Mesodermal cell (in vitro differentiated cells): ENCODE data around the gene ORAI2. TPM values are rescaled to one million over a fixed set of nuclear protein-coding genes. Genes with fewer than 3 reads are reported as not detected.

Experiments
- H3K27ac ChIP-seq: 2 replicates; pipeline ENCODE4 v1.7.0; 2013; ENCODE audit warnings: mild to moderate bottlenecking, low read depth, low read length, moderate library complexity; ENCODE audit not compliant: severe bottlenecking
- H3K36me3 ChIP-seq: 2 replicates; pipeline ENCODE4 v1.7.1; 2013; ENCODE audit warnings: mild to moderate bottlenecking, low read length, moderate library complexity; ENCODE audit not compliant: control insufficient read depth, insufficient read depth
- H3K4me1 ChIP-seq: one replicate; pipeline ENCODE4 v1.7.1; 2013; ENCODE audit warnings: mild to moderate bottlenecking, low read length; ENCODE audit not compliant: insufficient read depth, control insufficient read depth, poor library complexity, severe bottlenecking
- H3K4me3 ChIP-seq: 2 replicates; pipeline ENCODE4 v1.7.0; 2013; ENCODE audit warnings: low read length, control low read depth, mild to moderate bottlenecking; ENCODE audit not compliant: insufficient read depth, poor library complexity, severe bottlenecking; ENCODE audit errors: extremely low read depth
- H3K9me3 ChIP-seq: 2 replicates; pipeline ENCODE4 v1.7.1; 2013; ENCODE audit warnings: mild to moderate bottlenecking, low read length, moderate library complexity; ENCODE audit not compliant: control insufficient read depth
- WGBS, 2 experiments: methylation state at CpG; one replicate each; pipeline ENCODE4 v1.1.5; 2013; ENCODE audit warnings: missing lambda C conversion rate in 2 of 2; ENCODE audit not compliant: insufficient coverage in 2 of 2; 5-methylcytosine and 5-hydroxymethylcytosine counted together
- polyA plus RNA-seq, 2 experiments: library from polyadenylated mRNA; stranded (reverse); fragments of 50-300 nt; gene quantifications; one replicate each; pipeline ENCODE4 v1.2.3, GENCODE V29; 2013

Gene ORAI2
- polyA plus RNA-seq (2013, experiment 1 of 2), result 42.3 TPM
- 36.6 TPM for polyA plus RNA-seq (2013, experiment 2 of 2)

GRCh38 chr7:102433219-102434038, at the start of gene ORAI2:
Gene ORAI2 (plus strand): TSS chr7:102433575. CDS start chr7:102438957, 5,382 bp downstream.
- no peaks in the 10 kb centered on the region for H3K9me3 ChIP-seq
- H3K36me3 ChIP-seq, result peaks cover 25% of the 10 kb centered on the region
- WGBS, 2 experiments, result 1 to 2% methylated on average over 26 to 56 of the region's 90 CpGs
- H3K4me3 ChIP-seq, result peak within 1 kb of the TSS; percentile 70
- H3K4me1 ChIP-seq, result peaks cover 15% of the 10 kb centered on the region
- peak within 1 kb of the TSS; percentile 69 for H3K27ac ChIP-seq

- H3K27ac ChIP-seq, result no peak overlapping the region
- WGBS, 2 experiments, result 95 to 96% methylated on average over 6 of the region's 6 CpGs
- H3K4me3 ChIP-seq, result no peak overlapping the region
- H3K36me3 ChIP-seq, result peaks cover 41% of the 10 kb centered on the region
- H3K9me3 ChIP-seq, result no peaks in the 10 kb centered on the region
- no peaks in the 10 kb centered on the region for H3K4me1 ChIP-seq
These were observed 46.3 kb upstream of the ORAI2 start for GRCh38 chr7:102387064-102387463.

- no peak overlapping the region for H3K4me3 ChIP-seq
- WGBS, 2 experiments, result no CpG with 5 or more reads among the region's 3 CpGs
- peaks cover 12% of the 10 kb centered on the region for H3K4me1 ChIP-seq
- no peak overlapping the region for H3K27ac ChIP-seq
- no peaks in the 10 kb centered on the region for H3K9me3 ChIP-seq
- H3K36me3 ChIP-seq, result peaks cover 51% of the 10 kb centered on the region
These were observed 43.6 kb upstream of the ORAI2 start for GRCh38 chr7:102389810-102390209.

- WGBS, 2 experiments, result 51 to 63% methylated on average over 5 of the region's 12 CpGs
- H3K9me3 ChIP-seq, result no peaks in the 10 kb centered on the region
- peaks cover 42% of the 10 kb centered on the region for H3K36me3 ChIP-seq
- H3K4me1 ChIP-seq, result peaks cover 18% of the 10 kb centered on the region
- H3K4me3 ChIP-seq, result no peak overlapping the region
- H3K27ac ChIP-seq, result no peak overlapping the region
These were observed 42.5 kb upstream of the ORAI2 start for GRCh38 chr7:102390697-102391484.

- Histone ChIP-seq H3K27ac (no peak overlapping the region), H3K4me1 (peaks cover 21% of the 10 kb centered on the region), H3K36me3 (peaks cover 29% of the 10 kb centered on the region), H3K9me3 (no peaks in the 10 kb centered on the region), H3K4me3 (no peak overlapping the region)
- 100% methylated on average over 1 of the region's 1 CpG for WGBS, 2 experiments
These were observed 41.0 kb upstream of the ORAI2 start for GRCh38 chr7:102392330-102392729.

- peak overlapping the region; percentile 53 for H3K27ac ChIP-seq
- H3K4me3 ChIP-seq, result no peak overlapping the region
- peaks cover 40% of the 10 kb centered on the region for H3K36me3 ChIP-seq
- WGBS, 2 experiments, result 85 to 94% methylated on average over 7 to 9 of the region's 9 CpGs
- peaks cover 21% of the 10 kb centered on the region for H3K4me1 ChIP-seq
- H3K9me3 ChIP-seq, result no peaks in the 10 kb centered on the region
These were observed 39.9 kb upstream of the ORAI2 start for GRCh38 chr7:102393467-102393866.

GRCh38 chr7:102395592-102395872, 37.8 kb upstream of the ORAI2 start:
- Histone ChIP-seq H3K4me1 (peaks cover 21% of the 10 kb centered on the region), H3K4me3 (peak overlapping the region; percentile 80), H3K9me3 (no peaks in the 10 kb centered on the region), H3K36me3 (peaks cover 55% of the 10 kb centered on the region), H3K27ac (peak overlapping the region; percentile 97)
- 20 to 22% methylated on average over 6 to 9 of the region's 9 CpGs for WGBS, 2 experiments

GRCh38 chr7:102395873-102396709, 37.3 kb upstream of the ORAI2 start, which contains the start of gene PRKRIP1:
Gene PRKRIP1 (plus strand): TSS chr7:102396363. CDS start chr7:102396412, 49 bp downstream.
- Histone ChIP-seq H3K27ac (peak within 1 kb of the TSS; percentile 97), H3K4me3 (peak within 1 kb of the TSS; percentile 80), H3K36me3 (peaks cover 59% of the 10 kb centered on the region), H3K9me3 (no peaks in the 10 kb centered on the region), H3K4me1 (peaks cover 21% of the 10 kb centered on the region)
- 0 to 1% methylated on average over 49 to 53 of the region's 59 CpGs for WGBS, 2 experiments

GRCh38 chr7:102396710-102397019, 36.7 kb upstream of the ORAI2 start:
- H3K36me3 ChIP-seq, result peaks cover 59% of the 10 kb centered on the region
- 0 to 3% methylated on average over 4 of the region's 12 CpGs for WGBS, 2 experiments
- H3K9me3 ChIP-seq, result no peaks in the 10 kb centered on the region
- peak overlapping the region; percentile 97 for H3K27ac ChIP-seq
- H3K4me3 ChIP-seq, result peak overlapping the region; percentile 80
- peaks cover 21% of the 10 kb centered on the region for H3K4me1 ChIP-seq

- Histone ChIP-seq H3K36me3 (peaks cover 60% of the 10 kb centered on the region), H3K27ac (no peak overlapping the region), H3K4me1 (peaks cover 15% of the 10 kb centered on the region), H3K4me3 (no peak overlapping the region), H3K9me3 (no peaks in the 10 kb centered on the region)
- WGBS, 2 experiments, result 91 to 98% methylated on average over 4 of the region's 8 CpGs
These were observed 34.8 kb upstream of the ORAI2 start for GRCh38 chr7:102398543-102398942.
